HG02798 (cell line): ENCODE data around the gene HACD3.
"Not testable (repeated sequence)": the region's sequence is repeated elsewhere in the genome, so short reads cannot be mapped to it uniquely, and the experiment has no call there.

Experiments
- ATAC-seq: cut with Tn5 transposase; IDR thresholded peaks from one replicate; pipeline ENCODE4 v1.9.1; 2021; ENCODE audit warnings: mild to moderate bottlenecking; ENCODE audit not compliant: unreplicated experiment, poor library complexity

Gene HACD3

DNA sequence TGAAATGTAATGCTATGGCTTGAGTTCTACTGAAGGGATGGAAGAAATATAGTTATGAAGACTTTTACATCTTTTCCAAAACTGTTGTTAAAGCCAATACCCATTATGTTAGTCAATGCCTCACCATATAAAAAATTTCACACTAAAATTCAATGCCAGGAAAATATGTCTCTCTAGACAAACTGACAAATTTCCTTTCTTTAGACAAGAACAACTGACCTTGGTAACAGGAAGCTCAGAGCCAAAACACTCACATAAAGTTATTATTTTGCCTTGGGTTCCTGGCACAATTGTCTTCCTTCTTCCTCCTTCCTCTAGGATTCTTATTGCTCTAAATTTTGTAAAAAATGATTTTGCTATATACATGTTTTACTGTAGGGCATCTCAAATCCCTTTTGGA lies 54.0 kb downstream of the HACD3 start:
- no peak for ATAC-seq

DNA sequence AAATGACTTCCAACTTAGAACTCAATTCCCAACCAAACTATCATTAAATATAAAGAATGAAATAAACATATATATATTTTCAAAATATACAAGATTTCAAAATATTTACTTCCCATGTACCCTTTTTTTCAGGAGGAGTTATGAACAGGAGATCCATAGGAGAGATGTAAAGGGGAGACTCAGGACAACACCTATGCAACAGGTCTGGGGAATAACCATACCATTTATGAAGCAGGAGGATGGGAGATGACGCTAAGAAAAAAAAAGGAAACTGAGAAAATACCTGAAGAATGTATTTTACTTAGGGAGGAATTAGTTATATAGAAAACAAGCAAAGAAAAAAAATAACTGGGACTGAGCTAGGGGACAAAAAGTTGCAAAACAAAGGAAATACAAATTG lies 56.8 kb downstream of the HACD3 start:
- ATAC-seq, result no peak

DNA sequence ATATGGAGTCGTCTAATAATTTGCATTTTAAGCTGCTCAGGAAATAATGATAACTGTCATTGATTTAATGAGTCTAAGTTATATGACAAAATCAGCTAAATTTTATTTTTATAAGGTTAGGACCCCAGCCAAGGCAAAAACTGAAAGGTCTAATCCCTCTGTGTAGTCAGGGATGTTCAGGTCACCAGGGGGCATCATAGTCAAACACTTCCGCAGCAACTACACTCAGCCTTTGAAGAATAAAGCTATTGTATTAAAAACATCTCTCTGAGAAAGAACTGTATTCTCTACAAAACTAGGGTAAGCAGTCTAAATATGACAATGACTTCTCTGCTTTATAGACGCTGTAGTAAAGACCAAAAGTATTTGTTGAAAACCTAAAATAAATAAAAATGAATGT lies 65.7 kb downstream of the HACD3 start:
- ATAC-seq, result no peak

- ATAC-seq, result no peak
Observed at GRCh38 chr15:65598468-65598867, 68.2 kb downstream of the HACD3 start.

DNA sequence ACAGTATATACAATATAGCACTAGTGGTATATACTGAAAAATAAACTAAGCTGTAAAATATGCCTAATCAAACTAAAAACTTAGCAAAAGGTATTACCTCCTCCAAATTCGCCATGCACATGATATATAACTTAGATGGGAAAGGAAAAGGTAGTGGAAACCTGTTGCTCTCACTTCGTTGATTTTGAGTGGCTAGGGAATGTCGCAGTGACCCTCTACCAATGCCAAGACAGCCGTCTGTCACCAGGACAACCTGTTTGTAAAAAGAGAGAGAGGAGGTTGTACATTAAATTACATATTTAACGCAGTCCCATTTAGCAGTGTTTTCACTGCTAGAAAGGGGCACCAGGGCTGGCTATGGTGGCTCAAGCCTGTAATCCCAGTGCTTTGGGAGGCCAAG lies 69.4 kb downstream of the HACD3 start:
- no peak for ATAC-seq

- no peak for ATAC-seq
Observed at GRCh38 chr15:65603134-65603533, 72.9 kb downstream of the HACD3 start.

DNA sequence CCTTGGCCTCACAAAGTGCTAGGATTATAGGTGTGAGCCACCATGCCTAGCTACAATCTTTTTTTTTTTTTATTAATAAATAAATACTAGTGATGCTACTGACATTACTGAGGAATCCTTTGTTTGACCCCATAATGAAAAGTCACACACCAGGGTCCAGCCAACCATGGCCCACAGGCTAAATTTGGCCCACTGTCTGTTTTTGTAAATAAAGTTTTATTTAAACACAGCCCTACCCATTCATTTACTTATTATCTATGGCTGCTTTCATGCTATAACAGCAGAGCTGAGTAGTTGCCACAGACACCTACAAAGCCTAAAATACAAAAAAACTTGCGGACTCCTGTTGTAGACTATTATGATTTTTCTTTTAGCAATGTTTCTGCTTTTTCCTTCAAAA lies 73.3 kb downstream of the HACD3 start:
- no peak for ATAC-seq

DNA sequence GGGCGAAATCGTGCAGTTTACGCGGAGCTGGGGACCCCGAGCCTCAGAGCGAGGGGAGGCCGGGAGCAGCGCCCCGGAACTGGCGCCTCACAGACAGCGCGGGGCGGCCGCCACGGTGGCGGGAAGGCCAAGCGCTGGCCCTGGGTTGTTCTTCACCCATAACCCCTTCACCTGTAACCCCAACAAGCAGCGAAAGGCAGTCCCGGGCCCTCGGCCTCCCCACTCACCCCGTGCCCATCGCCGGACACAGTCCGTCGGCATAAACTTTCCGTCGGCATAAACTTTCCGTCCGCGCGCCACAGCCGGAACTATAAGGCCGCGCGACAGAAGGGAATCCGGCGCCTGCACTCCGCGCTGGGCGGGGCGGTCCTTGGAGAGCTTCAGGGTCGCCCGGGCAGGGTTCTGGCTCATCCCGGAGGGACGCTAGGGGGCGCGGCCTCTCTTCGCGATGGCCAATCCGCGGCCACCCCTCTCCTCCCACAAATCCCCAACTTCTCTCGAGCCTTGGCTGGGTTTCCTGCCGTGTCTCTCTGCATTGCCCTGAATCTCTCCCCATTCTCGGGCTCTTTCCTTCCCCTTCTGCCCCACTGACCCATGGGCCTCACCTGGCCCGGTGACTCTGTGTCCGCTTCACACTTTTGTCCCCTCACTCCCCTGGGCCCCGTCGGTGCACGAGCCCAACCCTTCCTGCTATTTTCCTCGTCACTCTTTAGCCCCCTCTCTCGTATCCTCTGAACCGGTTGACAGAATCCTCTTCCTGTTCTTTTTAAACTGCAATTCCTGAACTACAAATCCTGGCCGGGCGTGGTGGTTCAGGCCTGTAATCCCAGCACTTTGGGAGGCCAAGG lies 80.8 kb downstream of the HACD3 start, which contains the start of gene INTS14:
TSS of gene INTS14 (minus strand) at position 261 of the 848 bp plus-strand sequence. CDS start 3,751 bp downstream, outside the sequence.
- peak; percentile 97 for ATAC-seq

- ATAC-seq, result no peak
Observed at GRCh38 chr15:65611888-65612615, 81.8 kb downstream of the HACD3 start.

GRCh38 chr15:65612616-65612946 lies 82.3 kb downstream of the HACD3 start:
- ATAC-seq, result no peak

- no peak for ATAC-seq
Observed at GRCh38 chr15:65612949-65613744, 82.9 kb downstream of the HACD3 start.

DNA sequence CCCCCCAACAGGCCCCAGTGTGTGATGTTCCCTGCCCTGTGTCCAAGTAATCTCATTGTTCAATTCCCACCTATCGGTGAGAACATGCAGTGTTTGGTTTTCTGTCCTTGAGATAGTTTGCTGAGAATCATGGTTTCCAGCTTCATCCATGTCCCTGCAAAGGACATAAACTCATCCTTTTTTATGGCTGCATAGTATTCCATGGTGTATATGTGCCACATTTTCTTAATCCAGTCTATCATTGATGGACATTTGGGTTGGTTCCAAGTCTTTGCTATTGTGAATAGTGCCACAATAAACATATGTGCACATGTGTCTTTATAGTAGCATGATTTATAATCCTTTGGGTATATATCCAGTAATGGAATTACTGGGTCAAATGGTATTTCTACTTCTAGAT lies 85.6 kb downstream of the HACD3 start:
- ATAC-seq, result not testable (repeated sequence)

DNA sequence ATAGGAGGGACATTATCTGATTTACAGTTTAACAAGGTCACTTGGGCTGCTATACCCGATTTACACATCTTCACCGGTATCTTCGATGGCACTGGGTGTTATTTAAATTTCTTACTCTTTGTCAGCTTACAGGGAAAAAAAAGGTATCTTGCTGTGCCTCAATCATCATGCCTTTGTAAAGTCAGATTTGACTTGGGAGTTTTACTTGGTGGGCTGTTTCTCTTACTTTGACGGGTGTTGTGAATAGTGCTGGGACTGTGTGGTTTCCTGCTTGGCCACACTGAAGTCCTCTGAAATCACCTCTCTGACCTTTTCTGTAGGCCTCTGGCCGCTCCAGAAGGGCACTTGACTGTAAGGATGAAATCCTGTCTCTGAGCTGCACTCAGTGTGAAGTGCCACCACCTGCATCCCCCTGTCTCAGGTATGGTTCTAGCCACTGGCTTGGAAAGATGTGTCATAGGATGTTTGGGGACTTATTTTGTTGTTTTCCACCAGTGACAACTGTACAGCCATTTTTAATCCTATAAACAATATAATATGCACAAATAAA lies 88.4 kb downstream of the HACD3 start:
- no peak for ATAC-seq

GRCh38 chr15:65619626-65620290 lies 89.5 kb downstream of the HACD3 start:
- no peak for ATAC-seq

- no peak for ATAC-seq
Observed at GRCh38 chr15:65620833-65621232, 90.6 kb downstream of the HACD3 start.

GRCh38 chr15:65621638-65622037 lies 91.4 kb downstream of the HACD3 start, which contains the start of gene SLC24A1:
TSS of gene SLC24A1 (plus strand) at chr15:65621938. CDS start at chr15:65624081, 2,143 bp downstream.
- no peak for ATAC-seq

GRCh38 chr15:65623103-65623502 lies 92.8 kb downstream of the HACD3 start:
- ATAC-seq, result no peak

DNA sequence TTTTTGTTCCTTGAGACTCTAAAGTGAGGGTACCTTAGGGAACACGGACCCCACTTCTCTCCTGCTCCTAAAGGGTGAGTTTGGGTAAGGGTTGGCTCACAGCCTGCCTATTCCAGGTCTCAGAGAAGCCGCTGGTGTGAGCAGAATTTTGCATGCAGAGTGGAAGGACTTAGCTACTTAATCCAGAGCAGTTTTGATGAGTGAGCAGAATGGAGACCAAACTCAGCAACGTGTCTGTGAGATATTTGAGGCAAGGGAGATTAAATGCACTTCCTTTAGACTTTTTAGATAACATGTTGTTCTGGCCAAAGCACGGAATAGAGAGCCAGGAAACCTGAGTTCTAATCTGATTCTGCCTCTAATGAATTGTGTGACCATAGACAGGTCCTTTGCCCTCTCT lies 96.6 kb downstream of the HACD3 start:
- no peak for ATAC-seq
